Transverse colon (tissue), 4 donors: ENCODE data around the gene ANKRD44. TPM values are rescaled to one million over a fixed set of nuclear protein-coding genes. Genes with fewer than 3 reads are reported as not detected.

Experiments
- DNase-seq: peaks from one replicate; pipeline ENCODE4 v3.0.0-alpha.2; 2019
- H3K27ac ChIP-seq, 4 donors: fragments of 200-600 bp; sonication (generic); 2 replicates each; pipeline ENCODE4 v1.5.1; 2016 to 2018; ENCODE audit warnings: inconsistent platforms in 4 of 4
- H3K27me3 ChIP-seq: fragments of 200-600 bp; sonication (generic); 2 replicates; pipeline ENCODE4 v1.5.1; 2017; ENCODE audit warnings: inconsistent platforms
- H3K36me3 ChIP-seq, 4 donors: fragments of 200-600 bp; sonication (generic); 2 replicates each; pipeline ENCODE4 v1.5.1; 2017 to 2019; ENCODE audit warnings: inconsistent platforms in 4 of 4
- H3K4me1 ChIP-seq, 4 donors: fragments of 200-600 bp; sonication (generic); 2 replicates each; pipeline ENCODE4 v1.5.1; 2017 to 2020; ENCODE audit warnings: inconsistent platforms in 4 of 4
- H3K4me3 ChIP-seq, 4 donors: fragments of 200-600 bp; sonication (generic); 1 replicate in 1 of 4; 2 replicates in 3 of 4; pipeline versions ENCODE4 v1.5.1 to v1.6.1; 2017 to 2019; ENCODE audit warnings: inconsistent platforms in 4 of 4
- H3K9me3 ChIP-seq, 2 donors: fragments of 200-600 bp; sonication (generic); 2 replicates each; pipeline ENCODE4 v1.5.1; 2017 to 2019; ENCODE audit warnings: inconsistent platforms in 2 of 2
- EP300 ChIP-seq: sonication (generic); formaldehyde crosslinking; IDR thresholded peaks from one replicate; pipeline ENCODE4 v1.6.1; 2017; ENCODE audit warnings: antibody characterized with exemption, low read depth
- POLR2A ChIP-seq: fragments of 450-650 bp; IDR thresholded peaks from one replicate; pipeline ENCODE4 v1.6.1; 2016; ENCODE audit warnings: antibody characterized with exemption, mild to moderate bottlenecking, moderate library complexity
- POLR2AphosphoS5 ChIP-seq, 3 donors: sonication (generic); formaldehyde crosslinking; IDR thresholded peaks; one replicate each; pipeline ENCODE4 v1.6.1; 2016; ENCODE audit warnings: antibody characterized with exemption in 3 of 3
- WGBS, 2 donors: methylation state at CpG; one replicate each; pipeline ENCODE4 v1.1.5; 2018; ENCODE audit warnings: low coverage in 1 of 2; 5-methylcytosine and 5-hydroxymethylcytosine counted together
- in situ Hi-C, 4 donors: fragments of 200-750 bp; cut with MboI; loops; one replicate each; pipeline versions ENCODE4 v1.15.0 to v1.15.1; 2017; ENCODE audit warnings: low sequenced_read_pairs in 3 of 4, low pct_ligation_motif_present in 1 of 4, low pct_unique_long_range_greater_than_20kb in 1 of 4
- intact Hi-C: fragments of 100-400 bp; cut with DNase I; formaldehyde crosslinking; loops from one replicate; pipeline ENCODE4 v1.15.1; 2023; ENCODE audit warnings: low total_unique reads
- total RNA-seq, 4 donors: library from RNA; depleted of rRNA; stranded (reverse); fragments of >200 nt; gene quantifications; one replicate each; pipeline ENCODE4 v1.1.0, GENCODE V29; 2016
- TF ChIP-seq, protein P1 (sequence below), 5 experiments: fragments of 200-600 bp in 3 of 5; fragments of 450-650 bp in 2 of 5; sonication (generic) in 3 of 5; IDR thresholded peaks; 1 replicate in 2 of 5; 2 replicates in 3 of 5; pipeline ENCODE4 v1.5.1; 2016 to 2017; ENCODE audit warnings: antibody characterized with exemption in 5 of 5, inconsistent platforms in 3 of 5, mild to moderate bottlenecking in 2 of 5, moderate library complexity in 1 of 5

Gene ANKRD44
- total RNA-seq, 4 donors from 2014 or later, result 13.9 to 46.8 (median 27.5) TPM

DNA sequence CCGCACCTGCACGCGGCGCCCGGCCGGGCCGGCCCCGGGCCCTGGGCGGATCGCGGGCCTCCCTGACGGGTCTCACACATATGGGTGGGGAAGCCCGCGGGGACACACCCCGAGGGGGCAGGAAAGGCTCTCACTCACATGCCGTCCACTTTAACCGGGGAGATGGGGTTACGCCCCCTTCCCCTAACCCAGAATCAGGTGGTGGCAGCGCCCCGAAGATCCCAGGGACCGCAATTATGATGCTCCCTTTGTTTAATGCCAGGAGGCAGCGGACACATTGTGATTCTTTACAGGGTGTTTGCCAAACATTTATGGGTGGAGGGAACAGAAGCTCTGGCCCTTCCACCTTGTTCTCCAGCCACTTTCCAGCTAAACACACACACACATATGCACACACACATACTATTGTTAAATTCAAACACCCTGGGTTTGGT lies 424 bp upstream of the ANKRD44 start:
- Histone ChIP-seq H3K4me3 (peak overlapping the region; percentile 29 to 77 (median 73)), H3K27me3 (no peaks in the 10 kb centered on the region), H3K9me3 (no peaks in the 10 kb centered on the region), H3K4me1 (peaks cover 9 to 19% (median 11%) of the 10 kb centered on the region in 4 donors), H3K36me3 (no peaks in the 10 kb centered on the region), H3K27ac (peak overlapping the region; percentile 82 to 90 (median 88))
- in situ Hi-C loops (loop anchor here (5.0 to 25.0 kb wide), 6 partner anchors 119 to 199 kb away; no protein-coding TSS in a partner anchor), intact Hi-C loops (loop anchor here (2.0 kb wide), 1 partner anchor 196 kb away; no protein-coding TSS in a partner anchor)
- no peak for DNase-seq
- WGBS, 2 donors, result 4% methylated on average over 11 of the region's 22 CpGs; no CpG with 5 or more reads in 1 of the 2 donors
- TF ChIP-seq POLR2AphosphoS5 (IDR thresholded peaks at IDR 0.05), result no peak
- TF ChIP-seq, protein P1, sequence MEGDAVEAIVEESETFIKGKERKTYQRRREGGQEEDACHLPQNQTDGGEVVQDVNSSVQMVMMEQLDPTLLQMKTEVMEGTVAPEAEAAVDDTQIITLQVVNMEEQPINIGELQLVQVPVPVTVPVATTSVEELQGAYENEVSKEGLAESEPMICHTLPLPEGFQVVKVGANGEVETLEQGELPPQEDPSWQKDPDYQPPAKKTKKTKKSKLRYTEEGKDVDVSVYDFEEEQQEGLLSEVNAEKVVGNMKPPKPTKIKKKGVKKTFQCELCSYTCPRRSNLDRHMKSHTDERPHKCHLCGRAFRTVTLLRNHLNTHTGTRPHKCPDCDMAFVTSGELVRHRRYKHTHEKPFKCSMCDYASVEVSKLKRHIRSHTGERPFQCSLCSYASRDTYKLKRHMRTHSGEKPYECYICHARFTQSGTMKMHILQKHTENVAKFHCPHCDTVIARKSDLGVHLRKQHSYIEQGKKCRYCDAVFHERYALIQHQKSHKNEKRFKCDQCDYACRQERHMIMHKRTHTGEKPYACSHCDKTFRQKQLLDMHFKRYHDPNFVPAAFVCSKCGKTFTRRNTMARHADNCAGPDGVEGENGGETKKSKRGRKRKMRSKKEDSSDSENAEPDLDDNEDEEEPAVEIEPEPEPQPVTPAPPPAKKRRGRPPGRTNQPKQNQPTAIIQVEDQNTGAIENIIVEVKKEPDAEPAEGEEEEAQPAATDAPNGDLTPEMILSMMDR (IDR thresholded peaks at IDR 0.05), result no peak
- no peak for TF ChIP-seq POLR2A
- no peak for TF ChIP-seq EP300

DNA sequence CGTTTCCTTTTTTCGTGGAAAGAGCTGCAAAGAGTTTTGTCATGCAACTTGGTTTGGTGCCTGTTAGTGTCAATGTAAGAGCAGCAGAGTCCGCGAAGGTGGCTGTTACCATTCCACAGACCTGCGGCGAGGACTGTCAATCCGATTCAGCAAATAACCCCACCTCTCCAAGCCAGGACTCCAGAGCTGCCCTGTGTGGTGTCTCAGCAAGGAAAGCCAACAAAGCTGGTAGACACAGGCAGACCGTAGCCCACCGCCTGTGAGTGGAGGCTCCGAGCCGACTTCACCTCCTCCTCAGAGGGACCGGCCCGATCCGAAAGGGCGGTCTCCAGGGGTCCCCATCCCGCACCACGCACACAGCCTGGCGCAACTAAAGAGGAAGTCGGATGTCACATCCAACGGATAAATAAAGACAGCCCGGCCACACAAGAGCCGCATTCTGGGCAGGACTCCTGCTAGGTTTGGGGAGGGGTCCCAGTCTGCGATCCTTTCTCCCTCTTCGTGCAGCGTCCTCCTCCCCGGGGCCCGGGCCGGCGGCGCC lies 819 bp downstream of the ANKRD44 start:
- Histone ChIP-seq H3K27me3 (no peaks in the 10 kb centered on the region), H3K4me1 (peaks cover 9 to 25% (median 16%) of the 10 kb centered on the region in 4 donors), H3K36me3 (no peaks in the 10 kb centered on the region), H3K4me3 (peak overlapping the region; percentile 71 to 83 (median 76)), H3K9me3 (no peaks in the 10 kb centered on the region), H3K27ac (peak overlapping the region; percentile 82 to 90 (median 88))
- DNase-seq, result peak; percentile 43
- TF ChIP-seq POLR2A (no peak), POLR2AphosphoS5 (IDR thresholded peaks at IDR 0.05) (no peak), EP300 (no peak)
- TF ChIP-seq, protein P1 (IDR thresholded peaks at IDR 0.05), result no peak
- WGBS, 2 donors, result 4% methylated on average over 23 of the region's 30 CpGs; no CpG with 5 or more reads in 1 of the 2 donors
- intact Hi-C loops (loop anchor here (2.0 kb wide), 1 partner anchor 195 kb away; no protein-coding TSS in a partner anchor), in situ Hi-C loops (loop anchor here (5.0 to 25.0 kb wide), 6 partner anchors 117 to 197 kb away; no protein-coding TSS in a partner anchor)

DNA sequence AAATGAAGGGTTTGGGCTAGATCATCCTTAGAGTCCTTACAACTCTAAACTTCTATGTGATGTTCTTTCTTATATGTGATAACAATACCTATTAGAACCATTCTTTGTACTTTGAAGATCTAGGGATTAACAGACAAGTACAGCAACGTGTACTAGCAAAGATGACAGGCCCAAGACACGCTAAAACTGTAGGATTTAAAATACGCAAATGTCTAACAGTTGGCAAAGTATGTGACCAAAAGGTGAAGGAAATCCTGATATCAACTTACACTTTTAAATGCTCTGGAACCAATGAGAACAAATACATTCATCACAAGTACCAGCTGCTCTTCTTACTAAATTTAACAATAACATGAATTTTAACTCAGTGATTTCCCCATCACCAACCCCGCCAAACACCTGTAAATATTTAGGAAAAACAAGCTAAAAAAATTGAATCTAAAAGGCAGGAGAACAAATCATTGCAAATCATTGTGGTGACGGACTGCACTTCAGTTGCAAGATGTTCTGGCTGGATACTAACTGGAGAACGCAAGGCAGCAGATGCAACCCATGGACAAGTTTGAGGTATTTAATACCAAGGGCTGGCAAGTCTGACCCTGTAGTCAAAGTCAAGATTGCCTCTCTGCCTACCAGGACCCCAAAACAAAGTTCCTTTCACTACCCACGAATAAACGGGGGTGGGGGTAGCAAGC lies 1.4 kb downstream of the ANKRD44 start:
- WGBS, 2 donors, result 41 to 66% methylated on average over 6 to 8 of the region's 8 CpGs
- TF ChIP-seq POLR2AphosphoS5 (IDR thresholded peaks at IDR 0.05) (no peak), POLR2A (no peak), EP300 (no peak)
- TF ChIP-seq, protein P1 (IDR thresholded peaks at IDR 0.05), result no peak
- Histone ChIP-seq H3K27ac (peak overlapping the region; percentile 82 to 90 (median 88)), H3K36me3 (no peaks in the 10 kb centered on the region), H3K9me3 (no peaks in the 10 kb centered on the region), H3K4me1 (peaks cover 9 to 25% (median 16%) of the 10 kb centered on the region in 4 donors), H3K27me3 (no peaks in the 10 kb centered on the region), H3K4me3 (peak overlapping the region; percentile 71 to 83 (median 76))
- no peak for DNase-seq
- in situ Hi-C loops, result loop anchor here in 2 of 4 donors (25.0 kb wide), 2 partner anchors 122 to 197 kb away; no protein-coding TSS in a partner anchor
- intact Hi-C loops, result no loop called here

DNA sequence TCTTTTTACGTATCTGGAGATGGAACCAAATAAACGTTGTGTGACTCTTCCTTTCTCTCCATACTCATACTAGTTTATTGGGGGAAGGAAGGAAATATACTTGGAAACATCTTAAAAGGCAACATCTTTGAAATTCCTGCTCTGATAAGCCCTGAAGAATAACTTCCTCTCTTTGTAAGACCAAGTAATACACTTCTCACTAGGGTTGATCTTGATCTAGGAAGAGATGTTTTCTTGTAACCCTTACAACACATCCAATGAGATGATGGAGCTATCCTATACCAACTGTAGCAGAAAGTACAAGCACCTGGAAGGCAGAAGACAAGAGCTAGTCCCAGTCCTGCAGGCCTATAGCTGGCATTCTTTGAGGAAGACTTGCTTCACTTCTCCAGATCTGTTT lies 2.0 kb downstream of the ANKRD44 start:
- Histone ChIP-seq H3K9me3 (no peaks in the 10 kb centered on the region), H3K4me1 (peaks cover 9 to 25% (median 16%) of the 10 kb centered on the region in 4 donors), H3K4me3 (peak overlapping the region in 2 of 4 donors; percentile 71 to 77), H3K27ac (peak overlapping the region; percentile 82 to 90 (median 88)), H3K27me3 (no peaks in the 10 kb centered on the region), H3K36me3 (no peaks in the 10 kb centered on the region)
- intact Hi-C loops (no loop called here), in situ Hi-C loops (loop anchor here in 2 of 4 donors (25.0 kb wide), 2 partner anchors 121 to 196 kb away; no protein-coding TSS in a partner anchor)
- no peak for DNase-seq
- 65 to 68% methylated on average over 2 of the region's 2 CpGs for WGBS, 2 donors
- TF ChIP-seq POLR2A (no peak), EP300 (no peak), POLR2AphosphoS5 (IDR thresholded peaks at IDR 0.05) (no peak)
- TF ChIP-seq, protein P1 (IDR thresholded peaks at IDR 0.05), result no peak
